AG04450 (cell line): ENCODE results near the gene MPST. TPM values are rescaled to one million over a fixed set of nuclear protein-coding genes. Genes with fewer than 3 reads are reported as not detected.

Experiments used
- CTCF ChIA-PET: fragments of 300-600, 350-600 bp; formaldehyde crosslinking; extraction: SDS; loops from one replicate; lab custom pipeline; 2022; ENCODE audit warnings: antibody characterized with exemption, inconsistent platforms; lab: Charles Lee
- POLR2A ChIA-PET: fragments of 350-600 bp; formaldehyde crosslinking; extraction: SDS; loops from one replicate; lab custom pipeline; 2021; ENCODE audit warnings: antibody characterized with exemption, inconsistent platforms; lab: Yijun Ruan, JAX
- DNase-seq: peaks from one replicate; pipeline ENCODE4 v3.0.0-alpha.2; 2011; ENCODE audit warnings: low read depth, low spot score
- H3K27ac ChIP-seq: one replicate; pipeline ENCODE4 v1.5.1; 2012; ENCODE audit warnings: low read depth, low read length, control low read depth
- H3K27me3 ChIP-seq: one replicate; pipeline ENCODE4 v1.6.0; 2012; ENCODE audit warnings: low read length; ENCODE audit not compliant: control insufficient read depth, insufficient read depth
- H3K4me3 ChIP-seq: 2 replicates; pipeline ENCODE4 v1.5.1; 2011; ENCODE audit warnings: mild to moderate bottlenecking, low read depth, low read length, control low read depth
- H3K9me3 ChIP-seq: 2 replicates; pipeline ENCODE4 v1.5.1; 2012; ENCODE audit warnings: low read length; ENCODE audit not compliant: control insufficient read depth, insufficient read depth
- CTCF ChIP-seq: IDR thresholded peaks from 2 replicates; pipeline ENCODE4 v1.5.1; 2011; ENCODE audit warnings: low read depth, low read length, control low read depth, inconsistent platforms
- polyA plus RNA-seq: library from polyadenylated mRNA; depleted of rRNA; stranded (reverse); fragments of >200 nt; gene quantifications from 2 replicates; pipeline ENCODE4 v1.2.3, GENCODE V29; 2011

Gene MPST
- polyA plus RNA-seq, 1 experiment, result 33.3 TPM

GRCh38 chr22:37060801-37061610, 41.5 kb downstream of the MPST start:
- CTCF ChIA-PET, result no interaction called here
- POLR2A ChIA-PET, result no interaction called here
- Histone ChIP-seq H3K4me3 (no peak overlapping the region), H3K27me3 (no peaks in the 10 kb centered on the region), H3K27ac (no peak overlapping the region), H3K9me3 (no peaks in the 10 kb centered on the region; the same call in 1 of the 2 replicates)
- DNase-seq, result no peak
- no peak for TF ChIP-seq CTCF

- TF ChIP-seq CTCF, result no peak
- no peak for DNase-seq
- Histone ChIP-seq H3K27me3 (no peaks in the 10 kb centered on the region), H3K9me3 (no peaks in the 10 kb centered on the region; the same call in 1 of the 2 replicates), H3K4me3 (no peak overlapping the region), H3K27ac (no peak overlapping the region)
- ChIA-PET CTCF (no interaction called here), POLR2A (no interaction called here)
These were observed 42.3 kb downstream of the MPST start for GRCh38 chr22:37061611-37062375.

- ChIA-PET POLR2A (no interaction called here), CTCF (no interaction called here)
- no peak overlapping the region for H3K27ac ChIP-seq
- no peaks in the 10 kb centered on the region for H3K27me3 ChIP-seq
- no peaks in the 10 kb centered on the region; the same call in 1 of the 2 replicates for H3K9me3 ChIP-seq
- no peak overlapping the region for H3K4me3 ChIP-seq
- TF ChIP-seq CTCF, result no peak
- DNase-seq, result no peak
These were observed 42.8 kb downstream of the MPST start for GRCh38 chr22:37062376-37062675.

- ChIA-PET CTCF (no interaction called here), POLR2A (no interaction called here)
- Histone ChIP-seq H3K9me3 (no peaks in the 10 kb centered on the region), H3K4me3 (no peak overlapping the region), H3K27ac (no peak overlapping the region), H3K27me3 (peaks cover 3% of the 10 kb centered on the region)
- no peak for DNase-seq
- no peak for TF ChIP-seq CTCF
These were observed 43.3 kb downstream of the MPST start for GRCh38 chr22:37062702-37063381.
